Erythroblast (primary cell): ENCODE data around the gene PPP2R2C.

ENCODE experiments used
- GATA1 ChIP-seq: IDR thresholded peaks from 2 replicates; pipeline ENCODE4 v1.6.1; 2011; ENCODE audit warnings: low read depth, mild to moderate bottlenecking, control low read depth, low read length, moderate library complexity
- POLR2A ChIP-seq: IDR thresholded peaks from 2 replicates; pipeline ENCODE4 v1.6.1; 2011; ENCODE audit warnings: mild to moderate bottlenecking, low read length

DNA sequence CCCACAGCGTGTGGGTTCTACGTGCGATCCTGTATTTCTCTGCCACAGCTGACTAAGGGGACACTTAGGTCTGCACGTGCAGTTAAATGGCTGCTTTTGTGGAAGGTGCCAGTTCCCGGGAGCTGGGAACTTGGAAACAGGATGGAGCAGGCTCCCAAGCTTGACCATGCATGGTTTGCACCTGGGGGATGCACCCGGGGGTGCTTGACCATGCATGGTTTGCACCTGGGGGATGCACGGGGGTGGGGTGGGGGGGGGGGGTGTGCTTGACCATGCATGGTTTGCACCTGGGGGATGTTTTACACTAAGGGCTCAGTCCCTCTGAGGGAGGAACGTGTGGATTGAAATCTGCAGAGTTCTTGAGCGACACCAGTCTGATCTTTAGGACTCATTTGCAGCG lies 197.1 kb downstream of the PPP2R2C start:
- no peak for TF ChIP-seq POLR2A
- TF ChIP-seq GATA1 = no peak
